Glutamatergic neuron (in vitro differentiated cells): Measurements from ENCODE around the gene RRAD. TPM values are rescaled to one million over a fixed set of nuclear protein-coding genes. Genes with fewer than 3 reads are reported as not detected.

Source experiments
- DNase-seq: peaks from one replicate; pipeline ENCODE4 v3.0.0; 2022
- H3K27ac Mint-ChIP-seq: one replicate; pipeline ENCODE4 v1.8.0; 2020; ENCODE audit warnings: mild to moderate bottlenecking, mixed read lengths, inconsistent platforms; ENCODE audit not compliant: unreplicated experiment
- H3K27me3 Mint-ChIP-seq: one replicate; pipeline ENCODE4 v1.8.0; 2020; ENCODE audit warnings: mild to moderate bottlenecking, moderate library complexity, mixed read lengths, inconsistent platforms; ENCODE audit not compliant: unreplicated experiment
- H3K36me3 Mint-ChIP-seq: one replicate; pipeline ENCODE4 v1.8.0; 2020; ENCODE audit warnings: mild to moderate bottlenecking, mixed read lengths, inconsistent platforms; ENCODE audit not compliant: unreplicated experiment
- H3K4me1 Mint-ChIP-seq: one replicate; pipeline ENCODE4 v1.8.0; 2020; ENCODE audit warnings: mild to moderate bottlenecking, low read depth, mixed read lengths, inconsistent platforms; ENCODE audit not compliant: unreplicated experiment
- H3K4me3 Mint-ChIP-seq: one replicate; pipeline ENCODE4 v1.8.0; 2020; ENCODE audit warnings: mild to moderate bottlenecking, mixed read lengths, inconsistent platforms; ENCODE audit not compliant: unreplicated experiment
- H3K9me3 Mint-ChIP-seq: one replicate; pipeline ENCODE4 v1.8.0; 2020; ENCODE audit warnings: mild to moderate bottlenecking, moderate library complexity, mixed read lengths, inconsistent platforms; ENCODE audit not compliant: unreplicated experiment
- total RNA-seq: library from RNA; stranded (reverse); fragmentation: NEBNext Ultra II Directional; extraction: Animal tissue kit (Norgen Biotek cat#: 25700); gene quantifications from one replicate; pipeline ENCODE4 v1.2.1, GENCODE V29; 2021; ENCODE audit not compliant: unreplicated experiment
- TF ChIP-seq, protein P1 (sequence below): fragments of 200-600 bp; sonication (generic); IDR thresholded peaks from one replicate; pipeline ENCODE4 v1.5.0; 2021; ENCODE audit not compliant: partially characterized antibody, unreplicated experiment

Gene RRAD
- total RNA-seq, 1 donor from 2014 or later, result 1.1 TPM

DNA sequence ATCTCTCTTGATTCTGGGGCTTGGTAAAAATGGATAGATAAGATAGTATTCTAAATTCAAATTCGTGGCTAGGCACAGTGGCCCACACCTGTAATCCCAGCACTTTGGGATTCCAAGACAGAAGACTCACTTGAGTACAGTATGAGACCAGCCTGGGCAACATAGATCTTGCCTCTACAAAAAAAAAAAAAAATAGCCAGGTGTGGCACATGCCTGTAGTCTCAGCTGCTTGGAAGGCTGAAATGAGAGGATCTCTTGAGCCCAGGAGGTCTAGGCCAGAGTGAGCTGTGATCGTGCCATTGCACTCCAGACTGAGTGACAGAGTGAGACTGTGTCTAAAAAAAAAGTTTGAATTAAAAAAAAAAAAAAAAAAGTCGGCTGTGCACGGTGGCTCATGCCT lies 35.7 kb downstream of the RRAD start:
- TF ChIP-seq, protein P1, sequence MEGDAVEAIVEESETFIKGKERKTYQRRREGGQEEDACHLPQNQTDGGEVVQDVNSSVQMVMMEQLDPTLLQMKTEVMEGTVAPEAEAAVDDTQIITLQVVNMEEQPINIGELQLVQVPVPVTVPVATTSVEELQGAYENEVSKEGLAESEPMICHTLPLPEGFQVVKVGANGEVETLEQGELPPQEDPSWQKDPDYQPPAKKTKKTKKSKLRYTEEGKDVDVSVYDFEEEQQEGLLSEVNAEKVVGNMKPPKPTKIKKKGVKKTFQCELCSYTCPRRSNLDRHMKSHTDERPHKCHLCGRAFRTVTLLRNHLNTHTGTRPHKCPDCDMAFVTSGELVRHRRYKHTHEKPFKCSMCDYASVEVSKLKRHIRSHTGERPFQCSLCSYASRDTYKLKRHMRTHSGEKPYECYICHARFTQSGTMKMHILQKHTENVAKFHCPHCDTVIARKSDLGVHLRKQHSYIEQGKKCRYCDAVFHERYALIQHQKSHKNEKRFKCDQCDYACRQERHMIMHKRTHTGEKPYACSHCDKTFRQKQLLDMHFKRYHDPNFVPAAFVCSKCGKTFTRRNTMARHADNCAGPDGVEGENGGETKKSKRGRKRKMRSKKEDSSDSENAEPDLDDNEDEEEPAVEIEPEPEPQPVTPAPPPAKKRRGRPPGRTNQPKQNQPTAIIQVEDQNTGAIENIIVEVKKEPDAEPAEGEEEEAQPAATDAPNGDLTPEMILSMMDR, result no peak
- no peak overlapping the region for H3K4me3 Mint-ChIP-seq
- DNase-seq, result no peak

DNA sequence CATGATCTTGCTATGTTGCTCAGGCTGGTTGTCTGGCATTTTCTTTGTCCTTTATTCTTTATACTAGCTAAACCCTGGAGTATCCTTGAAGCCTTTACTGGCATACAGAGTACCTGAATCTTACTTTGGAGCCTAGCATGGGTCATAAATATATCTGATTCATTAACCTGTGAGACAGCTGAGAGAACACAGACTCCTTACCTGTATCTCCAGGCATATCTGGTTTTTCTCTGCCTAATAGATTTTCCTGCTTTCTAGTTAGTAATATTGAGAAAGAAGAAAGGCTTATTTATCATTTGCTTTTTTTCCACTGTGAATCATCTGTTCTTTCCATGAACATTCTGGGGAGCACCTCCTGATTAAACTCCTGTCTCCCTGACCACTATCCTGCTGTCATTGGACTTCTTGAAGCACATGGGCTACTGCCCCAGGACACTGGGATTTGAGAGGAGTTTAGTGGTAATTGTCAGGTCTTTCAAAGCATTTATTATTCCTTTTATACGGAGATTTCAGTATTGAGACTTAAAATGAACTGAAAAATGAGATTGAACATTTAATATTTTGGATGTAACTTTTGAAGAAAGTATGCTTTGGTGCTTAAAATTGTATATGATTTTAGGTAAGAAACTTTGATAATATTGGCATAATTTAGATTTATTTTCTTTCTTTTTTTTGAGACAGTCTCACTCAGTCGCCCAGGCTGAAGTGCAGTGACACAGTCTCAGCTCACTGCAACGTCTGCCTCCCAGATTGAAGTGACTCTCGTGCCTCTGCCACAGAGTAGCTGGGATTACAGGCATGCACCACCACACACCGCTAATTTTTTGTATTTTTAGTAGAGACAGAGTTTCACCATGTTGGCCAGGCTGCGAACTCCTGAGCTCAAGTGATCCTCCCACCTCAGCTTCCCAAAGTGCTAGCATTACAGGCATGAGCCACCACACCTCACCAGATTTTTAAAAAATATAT lies 36.4 kb downstream of the RRAD start:
- H3K27ac Mint-ChIP-seq, result no peak overlapping the region

More for the DNA sequence above, 35.7 kb downstream of the RRAD start:
- no peaks in the 10 kb centered on the region for H3K36me3 Mint-ChIP-seq
- peaks cover 7% of the 10 kb centered on the region for H3K27me3 Mint-ChIP-seq
- peaks cover 4% of the 10 kb centered on the region for H3K9me3 Mint-ChIP-seq
- H3K4me1 Mint-ChIP-seq, result no peaks in the 10 kb centered on the region
- no peak overlapping the region for H3K27ac Mint-ChIP-seq

DNA sequence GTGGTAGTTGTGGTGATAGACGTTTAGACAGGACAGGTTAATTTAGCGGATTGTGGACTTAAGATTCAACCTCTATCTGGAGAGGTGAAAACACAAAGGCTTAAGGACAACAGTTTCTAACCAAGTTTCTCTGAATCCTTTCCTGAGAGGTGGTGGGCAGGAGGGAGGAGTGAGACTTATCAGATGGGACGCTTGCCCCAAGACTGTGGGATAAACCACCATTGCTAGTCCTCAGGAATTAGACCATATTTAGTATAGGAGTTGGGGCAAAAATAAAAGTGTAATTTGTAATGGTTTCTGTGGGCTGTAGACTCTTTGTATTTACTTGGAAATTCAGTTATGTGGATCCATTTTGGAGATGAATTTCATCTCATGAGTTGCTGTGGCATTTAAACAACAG lies 38.4 kb downstream of the RRAD start:
- DNase-seq, result no peak
- peaks cover 2% of the 10 kb centered on the region for H3K9me3 Mint-ChIP-seq
- no peak overlapping the region for H3K4me3 Mint-ChIP-seq
- peaks cover 7% of the 10 kb centered on the region for H3K27me3 Mint-ChIP-seq
- no peak overlapping the region for H3K27ac Mint-ChIP-seq
- peaks cover 2% of the 10 kb centered on the region for H3K4me1 Mint-ChIP-seq
- TF ChIP-seq, protein P1, result no peak
- H3K36me3 Mint-ChIP-seq, result no peaks in the 10 kb centered on the region

More for the DNA sequence above, 36.4 kb downstream of the RRAD start:
- Mint-ChIP-seq H3K27me3 (peaks cover 7% of the 10 kb centered on the region), H3K4me3 (no peak overlapping the region), H3K36me3 (no peaks in the 10 kb centered on the region), H3K4me1 (peaks cover 2% of the 10 kb centered on the region), H3K9me3 (peaks cover 2% of the 10 kb centered on the region)
- TF ChIP-seq, protein P1, result no peak
- no peak for DNase-seq

DNA sequence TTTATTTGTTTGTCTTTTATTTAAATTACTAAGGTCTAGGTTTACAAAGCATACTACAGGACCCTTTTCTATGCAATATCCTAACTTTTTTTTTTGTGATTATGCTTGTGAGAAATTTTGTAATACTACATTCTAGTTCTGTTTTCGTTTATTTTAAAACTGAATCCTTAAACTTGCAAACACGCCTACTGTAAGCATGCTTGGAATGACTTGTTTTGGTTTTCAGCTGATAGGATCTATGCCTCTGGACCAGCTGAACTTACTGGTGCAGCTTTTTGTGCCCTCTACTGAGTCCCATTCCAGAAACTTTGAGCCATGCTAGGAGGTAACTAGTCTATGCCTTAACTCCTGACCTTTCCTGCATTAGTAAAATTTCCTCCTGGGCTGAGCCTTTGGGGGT lies 39.0 kb downstream of the RRAD start:
- H3K9me3 Mint-ChIP-seq, result peaks cover under 1% of the 10 kb centered on the region
- H3K4me1 Mint-ChIP-seq, result peaks cover 2% of the 10 kb centered on the region
- no peak for DNase-seq
- no peak overlapping the region for H3K4me3 Mint-ChIP-seq
- TF ChIP-seq, protein P1, result no peak
- H3K36me3 Mint-ChIP-seq, result no peaks in the 10 kb centered on the region
- no peak overlapping the region for H3K27ac Mint-ChIP-seq
- H3K27me3 Mint-ChIP-seq, result peaks cover 4% of the 10 kb centered on the region

DNA sequence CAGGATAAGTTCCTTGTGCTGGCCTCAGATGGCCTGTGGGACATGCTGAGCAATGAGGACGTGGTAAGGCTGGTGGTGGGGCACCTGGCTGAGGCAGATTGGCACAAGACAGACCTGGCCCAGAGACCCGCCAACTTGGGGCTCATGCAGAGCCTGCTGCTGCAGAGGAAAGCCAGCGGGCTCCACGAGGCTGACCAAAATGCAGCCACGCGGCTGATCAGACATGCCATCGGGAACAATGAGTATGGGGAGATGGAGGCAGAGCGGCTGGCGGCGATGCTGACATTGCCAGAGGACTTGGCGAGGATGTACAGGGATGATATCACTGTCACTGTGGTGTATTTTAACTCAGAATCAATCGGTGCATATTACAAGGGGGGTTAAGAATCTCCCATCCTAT lies 39.8 kb downstream of the RRAD start:
- no peaks in the 10 kb centered on the region for H3K36me3 Mint-ChIP-seq
- H3K4me1 Mint-ChIP-seq, result peaks cover 2% of the 10 kb centered on the region
- H3K9me3 Mint-ChIP-seq, result no peaks in the 10 kb centered on the region
- no peak for DNase-seq
- TF ChIP-seq, protein P1, result no peak
- no peaks in the 10 kb centered on the region for H3K27me3 Mint-ChIP-seq
- no peak overlapping the region for H3K4me3 Mint-ChIP-seq
- no peak overlapping the region for H3K27ac Mint-ChIP-seq
